ENCODE data around the gene FOXD4. TPM values are rescaled to one million over a fixed set of nuclear protein-coding genes. Genes with fewer than 3 reads are reported as not detected.
"Not testable (repeated sequence)": the region's sequence is repeated elsewhere in the genome, so short reads cannot be mapped to it uniquely, and the experiment has no call there.

The FOXD4 gene
- total RNA-seq, 4 donors from 2014 or later: 0.15 to 1.1 (median 0.16) TPM; not detected in 1

DNA sequence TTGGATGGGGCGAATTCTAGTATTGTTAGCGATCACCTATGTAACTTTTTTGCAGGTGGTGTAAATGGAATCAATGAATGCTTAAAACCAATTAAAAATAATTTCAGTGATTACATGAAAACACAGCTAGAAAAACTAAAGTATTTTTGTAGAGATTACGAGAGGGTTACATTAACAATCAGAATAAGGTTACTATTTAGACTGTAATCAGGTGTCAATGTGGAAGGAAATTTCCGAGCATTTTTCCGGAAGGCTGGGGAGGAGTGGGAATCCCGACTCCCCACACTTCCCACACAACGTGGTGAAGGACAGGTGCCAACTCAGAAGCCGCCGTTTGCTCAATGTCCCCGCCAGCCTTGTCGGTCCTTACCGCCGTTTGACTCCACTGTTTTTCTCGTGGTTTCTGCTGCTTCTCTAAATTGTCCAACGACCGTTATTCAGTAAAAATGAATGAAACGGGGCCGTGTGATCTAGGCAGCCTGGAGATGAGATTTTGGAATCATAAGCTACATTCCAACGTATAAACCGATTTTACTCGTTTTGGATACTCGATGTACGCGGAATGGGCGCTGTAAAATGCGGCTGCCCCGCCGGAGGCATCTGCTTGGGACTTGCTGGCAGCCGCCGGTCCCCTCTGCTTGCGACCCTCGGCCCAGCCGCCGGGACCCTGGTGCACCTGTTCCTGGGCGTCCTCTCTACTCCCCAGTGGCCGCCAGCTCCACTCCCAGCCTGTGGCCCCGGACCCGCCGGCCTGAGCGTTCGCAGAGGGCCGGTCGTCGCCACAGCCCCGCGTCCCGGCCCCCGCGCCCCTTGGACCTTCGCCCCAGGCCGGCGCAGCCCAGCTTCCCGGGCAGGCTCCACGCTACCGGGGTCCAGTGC, 5.4 kb downstream of the FOXD4 start:
- in situ Hi-C loops (cut with MboI; ENCODE audit: low sequenced_read_pairs in 4 of 4); DNase-seq; H3K9me3 ChIP-seq; ATAC-seq; H3K36me3 ChIP-seq; intact Hi-C loops (cut with DNase I; ENCODE audit: low total_unique reads); H3K27ac ChIP-seq: not testable (repeated sequence)
- H3K4me1 ChIP-seq: peaks cover 0 to 11% of the 10 kb centered on the region in 2 donors
- H3K4me3 ChIP-seq: peak overlapping the region in 3 of 4 donors; percentile 52 to 60 (median 53)
- H3K27me3 ChIP-seq: peaks cover 40 to 68% (median 47%) of the 10 kb centered on the region in 3 donors

DNA sequence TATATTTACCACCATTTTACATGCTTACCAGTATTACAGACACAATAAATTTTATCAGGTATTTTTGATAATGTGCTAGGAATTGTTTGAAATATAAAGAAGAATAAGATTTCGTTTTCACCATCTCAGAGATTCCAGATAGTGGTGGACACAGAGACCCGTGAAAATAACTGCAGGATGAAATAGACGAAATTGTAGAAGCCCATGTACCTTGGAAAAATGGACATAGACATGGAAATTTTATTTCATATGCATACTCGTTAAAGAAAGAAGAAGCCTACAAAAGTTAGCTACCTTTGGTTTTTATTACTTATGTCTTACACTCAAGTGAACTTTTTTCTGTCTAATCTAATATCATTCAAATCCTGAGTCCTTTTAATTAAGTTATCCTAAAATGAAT, 7.5 kb downstream of the FOXD4 start:
- ATAC-seq; intact Hi-C loops (cut with DNase I; ENCODE audit: low total_unique reads); H3K9me3 ChIP-seq; DNase-seq; H3K36me3 ChIP-seq; in situ Hi-C loops (cut with MboI; ENCODE audit: low sequenced_read_pairs in 4 of 4); H3K4me3 ChIP-seq; H3K27ac ChIP-seq: not testable (repeated sequence)
- H3K4me1 ChIP-seq: peaks cover 0 to 11% of the 10 kb centered on the region in 2 donors
- H3K27me3 ChIP-seq: peaks cover 27 to 61% (median 44%) of the 10 kb centered on the region in 3 donors

GRCh38 chr9:109540-109939, 8.7 kb downstream of the FOXD4 start:
- DNase-seq; ATAC-seq; in situ Hi-C loops (cut with MboI; ENCODE audit: low sequenced_read_pairs in 4 of 4); H3K4me1 ChIP-seq; H3K27ac ChIP-seq; intact Hi-C loops (cut with DNase I; ENCODE audit: low total_unique reads); H3K4me3 ChIP-seq; H3K36me3 ChIP-seq; H3K9me3 ChIP-seq: not testable (repeated sequence)
- peaks cover 19 to 53% (median 36%) of the 10 kb centered on the region in 3 donors for H3K27me3 ChIP-seq

GRCh38 chr9:108742-109495, 9.3 kb downstream of the FOXD4 start:
- H3K4me3 ChIP-seq; intact Hi-C loops (cut with DNase I; ENCODE audit: low total_unique reads); ATAC-seq; H3K4me1 ChIP-seq; DNase-seq; H3K36me3 ChIP-seq; H3K9me3 ChIP-seq; in situ Hi-C loops (cut with MboI; ENCODE audit: low sequenced_read_pairs in 4 of 4); H3K27ac ChIP-seq: not testable (repeated sequence)
- peaks cover 13 to 47% (median 32%) of the 10 kb centered on the region in 3 donors for H3K27me3 ChIP-seq

- H3K36me3 ChIP-seq; H3K4me1 ChIP-seq; H3K9me3 ChIP-seq; intact Hi-C loops (cut with DNase I; ENCODE audit: low total_unique reads); DNase-seq; ATAC-seq; H3K27ac ChIP-seq; in situ Hi-C loops (cut with MboI; ENCODE audit: low sequenced_read_pairs in 4 of 4); H3K4me3 ChIP-seq: not testable (repeated sequence)
- H3K27me3 ChIP-seq: peaks cover 0 to 21% (median 17%) of the 10 kb centered on the region in 3 donors
Measured at GRCh38 chr9:105991-106390, 12.2 kb downstream of the FOXD4 start.

GRCh38 chr9:100430-100829, 17.8 kb downstream of the FOXD4 start:
- H3K36me3 ChIP-seq; intact Hi-C loops (cut with DNase I; ENCODE audit: low total_unique reads); ATAC-seq; H3K4me1 ChIP-seq; H3K27ac ChIP-seq; H3K4me3 ChIP-seq; DNase-seq; in situ Hi-C loops (cut with MboI; ENCODE audit: low sequenced_read_pairs in 4 of 4); H3K27me3 ChIP-seq; H3K9me3 ChIP-seq: not testable (repeated sequence)

DNA sequence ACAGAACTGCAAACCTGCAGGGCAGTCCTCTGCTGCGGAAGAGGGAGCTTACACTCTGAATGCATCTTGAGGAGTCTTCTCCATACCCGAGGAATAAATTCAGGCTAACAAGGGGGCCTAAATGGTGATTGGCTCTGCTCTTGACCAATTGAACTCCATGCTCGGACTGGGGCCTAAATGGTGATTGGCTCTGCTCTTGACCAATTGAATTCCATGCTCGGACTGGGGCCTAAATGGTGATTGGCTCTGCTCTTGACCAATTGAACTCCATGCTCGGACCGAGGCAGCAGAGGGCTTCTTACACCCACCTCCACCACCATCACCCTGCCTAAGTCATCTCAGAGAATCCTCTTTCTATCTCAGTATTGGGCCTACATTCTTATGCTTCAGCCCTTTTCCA, 18.4 kb downstream of the FOXD4 start:
- ATAC-seq; in situ Hi-C loops (cut with MboI; ENCODE audit: low sequenced_read_pairs in 4 of 4); H3K4me1 ChIP-seq; H3K27me3 ChIP-seq; DNase-seq; H3K9me3 ChIP-seq; H3K27ac ChIP-seq; H3K4me3 ChIP-seq; H3K36me3 ChIP-seq; intact Hi-C loops (cut with DNase I; ENCODE audit: low total_unique reads): not testable (repeated sequence)

- H3K36me3 ChIP-seq; in situ Hi-C loops (cut with MboI; ENCODE audit: low sequenced_read_pairs in 4 of 4); H3K4me3 ChIP-seq; H3K27ac ChIP-seq; intact Hi-C loops (cut with DNase I; ENCODE audit: low total_unique reads); H3K27me3 ChIP-seq; H3K9me3 ChIP-seq; H3K4me1 ChIP-seq; DNase-seq; ATAC-seq: not testable (repeated sequence)
Measured at GRCh38 chr9:98775-99174, 19.4 kb downstream of the FOXD4 start.

GRCh38 chr9:94992-95391, 23.2 kb downstream of the FOXD4 start:
- in situ Hi-C loops (cut with MboI; ENCODE audit: low sequenced_read_pairs in 4 of 4); H3K4me3 ChIP-seq; H3K36me3 ChIP-seq; H3K4me1 ChIP-seq; H3K9me3 ChIP-seq; intact Hi-C loops (cut with DNase I; ENCODE audit: low total_unique reads); H3K27me3 ChIP-seq; H3K27ac ChIP-seq; DNase-seq; ATAC-seq: not testable (repeated sequence)

DNA sequence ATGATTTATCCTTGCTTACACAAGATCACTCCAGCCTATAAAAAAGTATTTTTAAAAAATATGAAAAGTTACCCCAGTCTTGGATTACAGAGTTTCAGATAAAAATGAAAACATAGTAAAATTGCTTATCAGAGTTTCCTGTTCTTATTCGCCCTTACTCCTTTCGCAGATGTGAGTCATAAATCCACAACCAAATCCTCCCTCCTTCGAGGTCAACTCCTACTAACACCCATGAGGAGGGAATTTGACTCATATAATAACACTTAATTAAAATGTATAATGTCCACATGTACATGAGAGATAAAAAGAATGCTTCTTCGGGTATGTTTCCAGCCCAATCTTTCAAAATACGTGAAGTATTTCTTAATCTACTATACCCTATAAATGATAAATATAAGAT, 23.9 kb downstream of the FOXD4 start:
- H3K9me3 ChIP-seq; intact Hi-C loops (cut with DNase I; ENCODE audit: low total_unique reads); H3K36me3 ChIP-seq; H3K27me3 ChIP-seq; H3K27ac ChIP-seq; in situ Hi-C loops (cut with MboI; ENCODE audit: low sequenced_read_pairs in 4 of 4); H3K4me1 ChIP-seq; DNase-seq; H3K4me3 ChIP-seq; ATAC-seq: not testable (repeated sequence)

DNA sequence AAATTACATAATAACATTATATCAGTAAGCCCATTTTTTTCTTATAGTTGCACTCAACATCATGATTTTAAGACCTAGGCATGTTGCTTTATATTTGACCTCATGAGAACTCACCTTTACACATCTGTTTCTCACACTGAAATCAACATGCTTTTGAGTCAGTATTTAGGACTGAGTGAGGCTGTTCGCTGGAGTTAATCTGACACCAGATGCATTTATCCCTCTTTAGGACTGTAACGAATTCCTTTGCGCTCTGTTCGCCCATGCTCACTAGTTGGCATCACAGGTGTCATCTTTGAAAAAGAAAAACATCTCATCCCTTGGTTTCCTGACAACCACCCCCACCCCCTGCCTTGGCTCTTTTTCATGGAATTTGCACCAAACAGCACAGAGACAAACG, 24.3 kb downstream of the FOXD4 start:
- DNase-seq; intact Hi-C loops (cut with DNase I; ENCODE audit: low total_unique reads); H3K4me1 ChIP-seq; H3K27ac ChIP-seq; H3K4me3 ChIP-seq; H3K36me3 ChIP-seq; H3K9me3 ChIP-seq; ATAC-seq; in situ Hi-C loops (cut with MboI; ENCODE audit: low sequenced_read_pairs in 4 of 4); H3K27me3 ChIP-seq: not testable (repeated sequence)
